Caco-2 (cell line): Measurements from ENCODE around the gene FAM161A. TPM values are rescaled to one million over a fixed set of nuclear protein-coding genes. Genes with fewer than 3 reads are reported as not detected.
"Not testable (repeated sequence)": the region's sequence is repeated elsewhere in the genome, so short reads cannot be mapped to it uniquely, and the experiment has no call there.

Experiments
- BruUV-seq: library from RNA; stranded (reverse); fragments of 400-500 nt; replicated peaks from 2 replicates; lab custom pipeline; 2021; lab: Mats Ljungman, UMichigan
- CTCF ChIA-PET: fragments of 300-600 bp; sonication (Branson Sonifier 250); formaldehyde crosslinking; loops from one replicate; lab custom pipeline; 2022; ENCODE audit warnings: antibody characterized with exemption; lab: Charles Lee
- POLR2A ChIA-PET: fragments of 300-600 bp; sonication (Branson Sonifier 250); formaldehyde crosslinking; loops from one replicate; lab custom pipeline; 2022; ENCODE audit warnings: antibody characterized with exemption; lab: Charles Lee
- DNase-seq, 2 experiments: peaks; one replicate each; pipeline versions ENCODE4 v3.0.0 to v3.0.0-alpha.2; 2020 to 2022
- H3K27me3 ChIP-seq: replicated peaks from 2 replicates; pipeline ENCODE4 v1.6.0; 2011; ENCODE audit warnings: low read length; ENCODE audit not compliant: control insufficient read depth, insufficient read depth
- H3K36me3 ChIP-seq: 2 replicates; pipeline ENCODE4 v1.5.1; 2011; ENCODE audit warnings: low read length; ENCODE audit not compliant: control insufficient read depth, insufficient read depth
- H3K4me1 ChIP-seq: fragments of 250-450 bp; sonication (Bioruptor Pico); 2 replicates; pipeline ENCODE4 v1.5.1; 2020; ENCODE audit warnings: mild to moderate bottlenecking
- H3K4me3 ChIP-seq: 2 replicates; pipeline ENCODE4 v1.5.1; 2011; ENCODE audit warnings: low read depth, mild to moderate bottlenecking, control low read depth, low read length
- H3K9me3 ChIP-seq: fragments of 250-450 bp; sonication (Bioruptor Pico); 2 replicates; pipeline ENCODE4 v1.5.1; 2020; ENCODE audit warnings: mild to moderate bottlenecking, moderate library complexity
- H3K27ac Mint-ChIP-seq: one replicate; pipeline ENCODE4 v1.8.0; 2022; ENCODE audit warnings: mixed read lengths; ENCODE audit not compliant: unreplicated experiment
- H3K27me3 Mint-ChIP-seq: one replicate; pipeline ENCODE4 v1.8.0; 2022; ENCODE audit warnings: mixed read lengths; ENCODE audit not compliant: insufficient read depth, unreplicated experiment
- H3K36me3 Mint-ChIP-seq: one replicate; pipeline ENCODE4 v1.8.0; 2022; ENCODE audit warnings: mild to moderate bottlenecking, mixed read lengths; ENCODE audit not compliant: insufficient read depth, unreplicated experiment
- H3K4me1 Mint-ChIP-seq: one replicate; pipeline ENCODE4 v1.8.0; 2022; ENCODE audit warnings: low read depth, mixed read lengths; ENCODE audit not compliant: unreplicated experiment
- H3K4me3 Mint-ChIP-seq: one replicate; pipeline ENCODE4 v1.8.0; 2022; ENCODE audit warnings: mild to moderate bottlenecking, moderate library complexity, mixed read lengths; ENCODE audit not compliant: unreplicated experiment
- H3K9me3 Mint-ChIP-seq: one replicate; pipeline ENCODE4 v1.8.0; 2022; ENCODE audit warnings: mixed read lengths; ENCODE audit not compliant: unreplicated experiment
- intact Hi-C: fragments of 100-400 bp; cut with micrococcal nuclease; formaldehyde crosslinking; loops from one replicate; pipeline ENCODE4 v1.10.0; 2022; ENCODE audit not compliant: unreplicated experiment
- total RNA-seq: library from RNA; stranded (reverse); gene quantifications from 2 replicates; pipeline ENCODE4 v1.2.3, GENCODE V29; 2022
- TF ChIP-seq, protein P1 (sequence below), 2 experiments: fragments of 200-600 bp in 1 of 2; IDR thresholded peaks; 1 replicate in 1 of 2; 2 replicates in 1 of 2; pipeline versions ENCODE4 v1.5.1 to v1.8.0; 2011 to 2022; ENCODE audit warnings: antibody characterized with exemption in 1 of 2, control low read depth in 1 of 2, inconsistent platforms in 1 of 2, low read depth in 1 of 2, low read length in 1 of 2, mild to moderate bottlenecking in 1 of 2, moderate library complexity in 1 of 2; ENCODE audit not compliant: insufficient read depth in 1 of 2, severe bottlenecking in 1 of 2, unreplicated experiment in 1 of 2

FAM161A gene
- total RNA-seq, 1 experiment from 2014 or later: 9.8 TPM

DNA sequence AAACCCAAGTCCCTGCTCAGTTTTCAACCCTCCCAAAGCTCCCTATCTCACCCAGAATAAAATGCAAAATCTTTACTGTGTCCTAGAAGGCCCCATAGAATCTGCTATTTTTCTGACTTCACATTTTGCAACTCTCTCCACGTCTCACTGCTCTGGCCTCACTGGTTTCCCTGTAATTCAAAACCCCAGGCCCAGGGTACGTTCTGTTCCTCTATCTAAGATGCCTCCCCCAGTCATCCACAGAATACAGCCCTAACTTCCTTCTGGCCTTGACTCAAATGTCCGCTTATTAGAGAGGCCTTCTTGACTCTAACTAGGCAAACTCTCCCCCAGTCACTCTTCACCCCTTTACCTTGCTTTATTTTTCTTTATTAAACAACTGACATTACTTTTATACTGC lies 42.0 kb downstream of the FAM161A start:
- BruUV-seq: no TSS peak
- Histone ChIP-seq H3K36me3 (no peaks in the 10 kb centered on the region), H3K9me3 (no peaks in the 10 kb centered on the region), H3K4me1 (peaks cover 12% of the 10 kb centered on the region; the same call in 1 of the 2 replicates), H3K4me3 (no peak overlapping the region), H3K27me3 (no peaks in the 10 kb centered on the region)
- DNase-seq: no peak
- Mint-ChIP-seq H3K4me1 (peaks cover 11% of the 10 kb centered on the region), H3K36me3 (no peaks in the 10 kb centered on the region), H3K4me3 (no peak overlapping the region), H3K9me3 (no peaks in the 10 kb centered on the region), H3K27me3 (no peaks in the 10 kb centered on the region), H3K27ac (no peak overlapping the region)
- TF ChIP-seq, protein P1, sequence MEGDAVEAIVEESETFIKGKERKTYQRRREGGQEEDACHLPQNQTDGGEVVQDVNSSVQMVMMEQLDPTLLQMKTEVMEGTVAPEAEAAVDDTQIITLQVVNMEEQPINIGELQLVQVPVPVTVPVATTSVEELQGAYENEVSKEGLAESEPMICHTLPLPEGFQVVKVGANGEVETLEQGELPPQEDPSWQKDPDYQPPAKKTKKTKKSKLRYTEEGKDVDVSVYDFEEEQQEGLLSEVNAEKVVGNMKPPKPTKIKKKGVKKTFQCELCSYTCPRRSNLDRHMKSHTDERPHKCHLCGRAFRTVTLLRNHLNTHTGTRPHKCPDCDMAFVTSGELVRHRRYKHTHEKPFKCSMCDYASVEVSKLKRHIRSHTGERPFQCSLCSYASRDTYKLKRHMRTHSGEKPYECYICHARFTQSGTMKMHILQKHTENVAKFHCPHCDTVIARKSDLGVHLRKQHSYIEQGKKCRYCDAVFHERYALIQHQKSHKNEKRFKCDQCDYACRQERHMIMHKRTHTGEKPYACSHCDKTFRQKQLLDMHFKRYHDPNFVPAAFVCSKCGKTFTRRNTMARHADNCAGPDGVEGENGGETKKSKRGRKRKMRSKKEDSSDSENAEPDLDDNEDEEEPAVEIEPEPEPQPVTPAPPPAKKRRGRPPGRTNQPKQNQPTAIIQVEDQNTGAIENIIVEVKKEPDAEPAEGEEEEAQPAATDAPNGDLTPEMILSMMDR (IDR thresholded peaks at IDR 0.05; ENCODE audit: insufficient read depth in 1 of 2, low read depth in 1 of 2, low read length in 1 of 2, severe bottlenecking in 1 of 2, unreplicated experiment in 1 of 2): no peak
- intact Hi-C loops: no loop called here
- CTCF ChIA-PET: no interaction called here
- POLR2A ChIA-PET: no interaction called here

DNA sequence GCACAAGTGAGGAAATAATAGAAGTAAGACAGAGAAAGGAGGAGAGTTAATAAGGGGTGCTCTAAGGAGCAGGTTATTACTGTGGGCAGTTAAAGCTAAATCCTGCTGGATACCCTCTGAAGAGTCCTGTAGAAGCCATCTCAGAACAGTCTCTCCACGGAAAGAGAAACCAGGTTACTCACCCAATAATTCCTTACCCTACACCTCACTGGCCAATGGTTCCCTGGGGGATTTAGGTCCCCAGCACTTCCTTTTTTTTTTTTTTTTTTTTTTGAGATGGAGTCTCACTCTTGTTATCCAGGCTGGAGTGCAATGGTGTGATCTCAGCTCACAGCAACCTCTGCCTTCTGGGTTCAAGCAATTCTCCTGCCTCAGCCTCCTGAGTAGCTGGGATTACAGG lies 43.7 kb downstream of the FAM161A start:
- H3K36me3 ChIP-seq, CTCF ChIA-PET, intact Hi-C loops, POLR2A ChIA-PET, H3K27ac Mint-ChIP-seq, H3K9me3 Mint-ChIP-seq, H3K27me3 ChIP-seq, H3K4me3 ChIP-seq, H3K36me3 Mint-ChIP-seq, H3K9me3 ChIP-seq, H3K27me3 Mint-ChIP-seq, BruUV-seq, H3K4me3 Mint-ChIP-seq, DNase-seq: not testable (repeated sequence)
- H3K4me1 Mint-ChIP-seq: peaks cover 11% of the 10 kb centered on the region
- H3K4me1 ChIP-seq: peaks cover 12% of the 10 kb centered on the region; the same call in 1 of the 2 replicates

DNA sequence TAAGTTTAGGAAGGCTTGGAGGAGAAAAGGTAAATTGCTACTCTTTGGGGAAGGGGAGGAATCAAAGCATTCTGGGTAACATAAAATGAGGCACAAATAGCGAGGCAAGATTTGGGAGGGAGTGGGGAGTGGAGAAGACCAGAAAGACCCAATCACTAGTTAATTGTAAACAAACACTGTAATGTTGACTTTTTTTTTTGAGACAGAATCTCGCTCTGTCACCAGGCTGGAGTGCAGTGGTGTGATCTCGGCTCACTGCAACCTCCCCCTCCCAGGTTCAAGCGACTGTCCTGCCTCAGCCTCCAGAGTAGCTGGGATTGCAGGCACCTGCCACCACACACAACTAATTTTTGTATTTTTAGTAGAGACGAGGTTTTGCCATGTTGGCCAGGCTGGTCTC lies 45.2 kb downstream of the FAM161A start:
- H3K36me3 Mint-ChIP-seq, H3K9me3 ChIP-seq, H3K9me3 Mint-ChIP-seq, BruUV-seq, H3K4me3 Mint-ChIP-seq, H3K4me3 ChIP-seq, DNase-seq, H3K27me3 Mint-ChIP-seq, POLR2A ChIA-PET, H3K27me3 ChIP-seq, CTCF ChIA-PET, H3K36me3 ChIP-seq: not testable (repeated sequence)
- Mint-ChIP-seq H3K27ac (peak overlapping the region; percentile 2), H3K4me1 (peaks cover 11% of the 10 kb centered on the region)
- intact Hi-C loops: loop anchor here (2.0 kb wide), 1 partner anchor 46 kb away; the partner anchor contains the start of gene FAM161A
- H3K4me1 ChIP-seq: peaks cover 12% of the 10 kb centered on the region; the same call in 1 of the 2 replicates

DNA sequence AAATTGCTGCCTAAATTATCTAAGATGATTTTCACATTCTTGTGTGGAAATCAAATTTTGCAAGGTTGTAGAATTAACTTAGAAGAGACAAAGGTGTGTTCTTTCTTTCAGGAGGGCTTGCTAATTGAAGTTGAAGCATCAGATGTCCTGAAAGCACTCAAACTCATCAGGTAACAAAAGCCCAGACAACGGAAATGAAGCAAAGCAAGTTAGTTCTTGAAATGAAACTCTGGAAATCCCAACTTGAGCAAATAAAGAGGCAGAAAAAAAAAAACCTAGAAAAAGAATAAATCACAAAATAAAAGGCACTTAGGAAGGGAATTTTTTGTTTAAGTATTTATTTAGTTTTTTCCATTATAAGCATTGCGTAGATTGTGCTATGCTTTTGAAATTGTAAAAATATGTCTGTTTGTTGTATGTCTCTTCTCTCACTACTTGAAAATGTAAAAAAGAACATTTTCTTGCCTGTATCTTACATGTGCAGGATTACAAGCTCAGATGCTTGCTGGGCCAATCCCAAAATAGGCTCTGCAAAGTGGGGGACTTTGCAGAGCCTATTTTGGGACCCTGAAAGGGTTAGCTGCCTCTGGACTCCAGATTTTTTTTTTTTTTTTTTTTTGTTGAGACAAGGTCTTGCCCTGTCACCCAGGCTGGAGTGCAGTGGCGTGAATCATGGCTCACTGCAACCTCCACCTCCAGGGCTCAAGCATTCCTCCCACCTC lies 46.7 kb downstream of the FAM161A start:
- no TSS peak for BruUV-seq
- TF ChIP-seq, protein P1 (IDR thresholded peaks at IDR 0.05; ENCODE audit: insufficient read depth in 1 of 2, low read depth in 1 of 2, low read length in 1 of 2, severe bottlenecking in 1 of 2, unreplicated experiment in 1 of 2): no peak
- CTCF ChIA-PET: no interaction called here

More for the DNA sequence above, 46.7 kb downstream of the FAM161A start:
- Mint-ChIP-seq H3K9me3 (no peaks in the 10 kb centered on the region), H3K4me1 (peaks cover 11% of the 10 kb centered on the region), H3K4me3 (no peak overlapping the region), H3K27me3 (peaks cover 5% of the 10 kb centered on the region), H3K36me3 (no peaks in the 10 kb centered on the region), H3K27ac (no peak overlapping the region)
- Histone ChIP-seq H3K4me3 (no peak overlapping the region), H3K4me1 (peaks cover 12% of the 10 kb centered on the region; the same call in 1 of the 2 replicates), H3K9me3 (no peaks in the 10 kb centered on the region), H3K36me3 (no peaks in the 10 kb centered on the region), H3K27me3 (no peaks in the 10 kb centered on the region)
- POLR2A ChIA-PET: no interaction called here
- no peak for DNase-seq
- intact Hi-C loops: no loop called here
